HG03571 (cell line): ENCODE data around the gene UBXN2A.
"Not testable (repeated sequence)": the region's sequence is repeated elsewhere in the genome, so short reads cannot be mapped to it uniquely, and the experiment has no call there.

ENCODE experiments used
- ATAC-seq: cut with Tn5 transposase; IDR thresholded peaks from one replicate; pipeline ENCODE4 v1.9.1; 2021; ENCODE audit not compliant: unreplicated experiment

The UBXN2A gene

GRCh38 chr2:24011250-24012104 lies 71.2 kb downstream of the UBXN2A start:
- no peak for ATAC-seq

GRCh38 chr2:24012521-24013188 lies 72.4 kb downstream of the UBXN2A start:
- no peak for ATAC-seq

GRCh38 chr2:24014902-24015301 lies 74.6 kb downstream of the UBXN2A start:
- ATAC-seq, result not testable (repeated sequence)

GRCh38 chr2:24015562-24016375 lies 75.5 kb downstream of the UBXN2A start:
- no peak for ATAC-seq

GRCh38 chr2:24016376-24016761 lies 76.1 kb downstream of the UBXN2A start:
- ATAC-seq, result no peak

GRCh38 chr2:24016853-24017703 lies 76.8 kb downstream of the UBXN2A start:
- no peak for ATAC-seq

- no peak for ATAC-seq
These were observed 77.4 kb downstream of the UBXN2A start for GRCh38 chr2:24017711-24018110.

- no peak for ATAC-seq
These were observed 78.0 kb downstream of the UBXN2A start for GRCh38 chr2:24018241-24018640.

GRCh38 chr2:24019729-24020128 lies 79.5 kb downstream of the UBXN2A start:
- no peak for ATAC-seq

- no peak for ATAC-seq
These were observed 80.0 kb downstream of the UBXN2A start for GRCh38 chr2:24020244-24020643.

GRCh38 chr2:24021122-24021998 lies 81.1 kb downstream of the UBXN2A start:
- no peak for ATAC-seq

- ATAC-seq, result no peak
These were observed 82.2 kb downstream of the UBXN2A start for GRCh38 chr2:24022324-24022974.

GRCh38 chr2:24022975-24023575 lies 82.8 kb downstream of the UBXN2A start:
- ATAC-seq, result no peak

- ATAC-seq, result no peak
These were observed 83.8 kb downstream of the UBXN2A start for GRCh38 chr2:24024018-24024417.

- no peak for ATAC-seq
These were observed 84.9 kb downstream of the UBXN2A start for GRCh38 chr2:24024996-24025663.

GRCh38 chr2:24026233-24026632 lies 86.0 kb downstream of the UBXN2A start:
- ATAC-seq, result no peak

GRCh38 chr2:24038786-24039499 lies 98.7 kb downstream of the UBXN2A start:
- no peak for ATAC-seq

- no peak for ATAC-seq
These were observed 100.2 kb downstream of the UBXN2A start for GRCh38 chr2:24040511-24040910.
